DND-41 (cell line): ENCODE measurements around the gene ZBED5.

Experiments used
- EZH2 ChIP-seq: IDR thresholded peaks from 3 replicates; pipeline ENCODE4 v1.6.1; 2012; ENCODE audit warnings: borderline replicate concordance, low read depth, mild to moderate bottlenecking, moderate library complexity, low read length, inconsistent platforms; ENCODE audit not compliant: severe bottlenecking
- TF ChIP-seq, protein P1 (sequence below): IDR thresholded peaks from 2 replicates; pipeline ENCODE4 v1.5.1; 2012; ENCODE audit warnings: borderline replicate concordance, low read length, moderate library complexity, mild to moderate bottlenecking; ENCODE audit not compliant: poor library complexity, severe bottlenecking; ENCODE audit errors: extremely low read depth

- TF ChIP-seq, protein P1, sequence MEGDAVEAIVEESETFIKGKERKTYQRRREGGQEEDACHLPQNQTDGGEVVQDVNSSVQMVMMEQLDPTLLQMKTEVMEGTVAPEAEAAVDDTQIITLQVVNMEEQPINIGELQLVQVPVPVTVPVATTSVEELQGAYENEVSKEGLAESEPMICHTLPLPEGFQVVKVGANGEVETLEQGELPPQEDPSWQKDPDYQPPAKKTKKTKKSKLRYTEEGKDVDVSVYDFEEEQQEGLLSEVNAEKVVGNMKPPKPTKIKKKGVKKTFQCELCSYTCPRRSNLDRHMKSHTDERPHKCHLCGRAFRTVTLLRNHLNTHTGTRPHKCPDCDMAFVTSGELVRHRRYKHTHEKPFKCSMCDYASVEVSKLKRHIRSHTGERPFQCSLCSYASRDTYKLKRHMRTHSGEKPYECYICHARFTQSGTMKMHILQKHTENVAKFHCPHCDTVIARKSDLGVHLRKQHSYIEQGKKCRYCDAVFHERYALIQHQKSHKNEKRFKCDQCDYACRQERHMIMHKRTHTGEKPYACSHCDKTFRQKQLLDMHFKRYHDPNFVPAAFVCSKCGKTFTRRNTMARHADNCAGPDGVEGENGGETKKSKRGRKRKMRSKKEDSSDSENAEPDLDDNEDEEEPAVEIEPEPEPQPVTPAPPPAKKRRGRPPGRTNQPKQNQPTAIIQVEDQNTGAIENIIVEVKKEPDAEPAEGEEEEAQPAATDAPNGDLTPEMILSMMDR, result no peak
- TF ChIP-seq EZH2, result no peak
These were observed 33.0 kb downstream of the ZBED5 start for GRCh38 chr11:10824888-10825287.
